AG09309 (cell line): Measurements from ENCODE around the gene FBXW12.

Experiments used
- DNase-seq: peaks from one replicate; pipeline ENCODE4 v3.0.0-alpha.2; 2010; ENCODE audit warnings: low read depth
- H3K4me3 ChIP-seq: 2 replicates; pipeline ENCODE4 v1.5.1; 2011; ENCODE audit warnings: mild to moderate bottlenecking, low read depth, low read length, moderate library complexity; ENCODE audit not compliant: control insufficient read depth
- TF ChIP-seq, protein P1 (sequence below): IDR thresholded peaks from 2 replicates; pipeline ENCODE4 v1.5.1; 2011; ENCODE audit warnings: mild to moderate bottlenecking, low read depth, low read length, inconsistent platforms; ENCODE audit not compliant: insufficient read depth, control insufficient read depth; ENCODE audit errors: missing control alignments

FBXW12 gene

DNA sequence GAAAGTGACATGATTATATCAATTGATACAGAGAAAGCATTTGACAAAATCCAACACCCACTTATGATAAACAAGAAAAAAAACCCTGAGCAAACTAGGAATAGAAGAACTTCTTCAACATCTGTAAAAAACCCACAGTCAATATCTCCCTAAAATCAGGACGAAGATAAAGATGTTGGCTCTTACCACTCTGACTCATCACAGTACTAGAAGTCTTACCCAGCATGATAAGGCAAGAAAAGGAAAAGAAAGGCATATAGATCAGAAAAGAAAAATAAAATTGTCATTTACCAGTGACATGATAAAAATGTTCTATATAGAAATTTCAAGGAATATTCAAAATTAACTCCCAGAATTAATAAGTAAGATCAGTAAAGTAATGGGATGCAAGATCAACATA, 7.2 kb upstream of the FBXW12 start:
- no peak overlapping the region for H3K4me3 ChIP-seq
- DNase-seq: no peak
- TF ChIP-seq, protein P1, sequence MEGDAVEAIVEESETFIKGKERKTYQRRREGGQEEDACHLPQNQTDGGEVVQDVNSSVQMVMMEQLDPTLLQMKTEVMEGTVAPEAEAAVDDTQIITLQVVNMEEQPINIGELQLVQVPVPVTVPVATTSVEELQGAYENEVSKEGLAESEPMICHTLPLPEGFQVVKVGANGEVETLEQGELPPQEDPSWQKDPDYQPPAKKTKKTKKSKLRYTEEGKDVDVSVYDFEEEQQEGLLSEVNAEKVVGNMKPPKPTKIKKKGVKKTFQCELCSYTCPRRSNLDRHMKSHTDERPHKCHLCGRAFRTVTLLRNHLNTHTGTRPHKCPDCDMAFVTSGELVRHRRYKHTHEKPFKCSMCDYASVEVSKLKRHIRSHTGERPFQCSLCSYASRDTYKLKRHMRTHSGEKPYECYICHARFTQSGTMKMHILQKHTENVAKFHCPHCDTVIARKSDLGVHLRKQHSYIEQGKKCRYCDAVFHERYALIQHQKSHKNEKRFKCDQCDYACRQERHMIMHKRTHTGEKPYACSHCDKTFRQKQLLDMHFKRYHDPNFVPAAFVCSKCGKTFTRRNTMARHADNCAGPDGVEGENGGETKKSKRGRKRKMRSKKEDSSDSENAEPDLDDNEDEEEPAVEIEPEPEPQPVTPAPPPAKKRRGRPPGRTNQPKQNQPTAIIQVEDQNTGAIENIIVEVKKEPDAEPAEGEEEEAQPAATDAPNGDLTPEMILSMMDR: no peak

DNA sequence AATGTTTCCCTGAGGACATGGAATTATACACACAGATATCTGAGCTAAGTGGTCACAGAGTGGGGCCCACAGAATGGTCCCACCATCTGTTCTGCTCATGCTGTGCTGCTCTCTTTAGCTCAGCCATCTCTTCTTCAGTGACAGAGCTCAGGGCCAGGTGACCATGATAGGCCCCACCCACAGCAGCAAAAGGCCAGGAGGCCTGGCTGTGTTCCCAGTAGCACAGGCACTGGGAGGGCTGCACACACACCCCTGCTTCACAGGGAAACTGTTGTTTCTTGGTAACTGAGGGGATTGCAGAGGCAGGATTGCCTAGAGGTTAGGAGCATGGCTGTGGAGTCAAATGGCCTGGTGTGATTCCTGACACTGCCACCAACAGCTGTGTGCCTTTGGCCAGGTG, 4.8 kb upstream of the FBXW12 start:
- H3K4me3 ChIP-seq: no peak overlapping the region
- TF ChIP-seq, protein P1: no peak
- DNase-seq: no peak

DNA sequence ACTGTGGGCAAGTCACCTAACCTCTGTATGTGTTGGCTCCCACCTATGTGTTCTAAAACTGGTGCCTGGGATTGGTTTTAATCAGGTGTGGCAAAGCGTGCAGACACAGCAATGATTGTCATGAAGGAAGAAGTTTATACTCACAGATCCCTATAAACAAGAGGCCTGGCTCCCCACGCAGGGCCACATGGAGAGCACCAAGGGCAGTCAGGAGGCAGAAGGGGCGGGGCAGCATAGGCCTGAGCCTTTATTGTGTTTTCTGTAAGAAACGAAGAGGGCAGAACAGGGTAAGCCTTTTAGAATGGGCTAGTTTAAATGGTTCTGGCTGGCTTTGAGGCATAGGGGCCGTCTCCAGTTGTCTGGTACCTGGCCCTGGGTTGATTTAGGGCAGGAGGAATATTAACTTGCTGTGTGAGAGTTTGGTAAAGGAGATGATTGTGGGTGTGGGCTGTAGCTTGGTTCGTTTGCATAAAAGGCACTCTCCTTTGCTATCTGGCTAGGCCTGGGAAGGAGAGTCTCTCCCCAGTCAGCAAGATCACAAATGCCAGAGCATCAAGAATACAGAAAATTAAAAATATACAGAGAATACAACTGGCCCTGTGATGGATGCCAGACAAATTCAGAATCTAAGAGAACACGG, 2.2 kb upstream of the FBXW12 start:
- no peak overlapping the region for H3K4me3 ChIP-seq
- no peak for DNase-seq
- TF ChIP-seq, protein P1: no peak

DNA sequence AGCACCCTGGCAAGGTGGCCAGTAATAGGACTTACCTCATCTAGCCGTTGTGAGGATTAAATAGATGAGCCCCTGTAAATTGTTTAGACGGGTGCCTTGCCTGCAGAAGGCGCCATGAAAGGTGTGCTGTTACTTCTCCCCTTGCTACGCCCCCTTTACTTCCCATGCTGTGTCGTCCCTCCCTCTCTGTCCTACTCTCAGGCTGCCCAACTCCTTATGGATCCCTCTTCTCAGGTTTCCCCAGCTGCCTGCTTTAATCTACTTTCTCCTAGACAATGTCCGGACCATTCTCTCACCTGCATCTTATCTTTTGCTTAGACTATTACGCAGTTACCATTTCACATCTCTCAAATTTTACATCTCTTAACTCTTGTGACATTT, 1.7 kb upstream of the FBXW12 start:
- DNase-seq: no peak
- H3K4me3 ChIP-seq: no peak overlapping the region
- TF ChIP-seq, protein P1: no peak

DNA sequence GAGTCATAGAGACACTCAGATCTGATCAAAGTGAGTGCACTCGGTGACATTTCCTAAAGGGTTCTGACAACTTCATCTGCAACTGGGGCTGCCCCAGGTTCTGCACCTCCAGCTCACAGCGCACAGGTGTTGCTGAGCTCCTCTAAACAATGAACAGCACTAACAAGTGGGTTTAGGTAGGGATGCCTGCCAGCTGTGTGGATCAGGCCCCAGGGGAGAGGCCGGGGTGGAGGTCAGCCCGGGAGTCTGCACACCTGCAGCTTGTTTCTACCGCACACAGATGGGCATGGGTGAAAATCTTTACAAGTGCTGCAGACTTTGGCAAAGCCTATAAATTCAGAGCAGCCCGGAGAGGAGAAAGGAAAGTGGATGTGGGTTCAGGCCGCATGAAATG, 355 bp downstream of the FBXW12 start:
- no peak overlapping the region for H3K4me3 ChIP-seq
- no peak for DNase-seq
- TF ChIP-seq, protein P1: no peak

DNA sequence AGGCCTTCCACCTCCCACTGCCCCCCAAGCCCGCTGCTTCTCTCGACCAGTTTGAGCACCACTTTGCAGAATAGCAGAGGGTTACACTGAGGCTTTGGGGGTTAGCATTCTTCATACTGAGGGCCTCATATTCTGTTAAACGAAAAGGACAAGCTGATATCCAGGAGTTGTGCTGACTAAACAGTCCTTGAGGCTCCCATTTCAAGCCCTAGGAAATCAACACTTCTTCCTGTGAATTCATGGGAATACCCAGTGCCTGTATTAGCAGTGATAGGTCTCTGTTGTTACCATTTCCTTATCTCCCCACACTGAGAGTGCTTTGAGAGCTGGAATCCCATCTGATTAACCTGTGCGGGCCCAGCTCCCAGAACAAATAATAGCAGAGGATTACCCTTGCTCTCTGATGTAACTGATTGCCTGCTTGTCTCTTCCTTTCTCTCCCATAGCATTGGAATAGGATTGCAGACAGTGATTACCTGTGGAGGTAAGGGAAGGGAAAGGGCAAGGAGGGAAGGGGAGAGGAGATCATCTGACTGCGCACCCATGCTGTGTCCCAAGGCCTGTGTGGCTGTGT, 930 bp downstream of the FBXW12 start:
- no peak for DNase-seq
- TF ChIP-seq, protein P1: no peak

More for the DNA sequence above, 930 bp downstream of the FBXW12 start:
- no peak overlapping the region for H3K4me3 ChIP-seq
